HL-60 (cell line): ENCODE measurements around the gene SRR.

ENCODE experiments used
- POLR2AphosphoS5 ChIP-seq: IDR thresholded peaks from 2 replicates; pipeline ENCODE4 v1.6.1; 2012; ENCODE audit warnings: low read depth
- SPI1 ChIP-seq: IDR thresholded peaks from 2 replicates; pipeline ENCODE4 v1.6.1; 2012; ENCODE audit warnings: low read depth, mild to moderate bottlenecking, borderline replicate concordance

GRCh38 chr17:2369039-2369438 lies 65.3 kb downstream of the SRR start:
- TF ChIP-seq POLR2AphosphoS5 = no peak
- no peak for TF ChIP-seq SPI1
